OCI-LY3 (cell line): ENCODE data around the gene PATL2.
"Not testable (repeated sequence)": the region's sequence is repeated elsewhere in the genome, so short reads cannot be mapped to it uniquely, and the experiment has no call there.

Source experiments
- CTCF ChIP-seq: fragments of 200-600, 300-600 bp; sonication (generic); IDR thresholded peaks from 2 replicates; pipeline ENCODE4 v1.5.1; 2014; ENCODE audit warnings: antibody characterized with exemption, low read length, low read depth
- EZH2phosphoT487 ChIP-seq: fragments of 200-600 bp; shearing (Covaris generic); IDR thresholded peaks from 2 replicates; pipeline ENCODE4 v1.6.1; 2018; ENCODE audit warnings: antibody characterized with exemption, mixed run types, low read depth

GRCh38 chr15:44682809-44683682 is 28.1 kb downstream of the PATL2 start:
- TF ChIP-seq CTCF, EZH2phosphoT487: not testable (repeated sequence)
